ENCODE data around the gene NCOA1. TPM values are rescaled to one million over a fixed set of nuclear protein-coding genes. Genes with fewer than 3 reads are reported as not detected.

NCOA1 gene
- total and polyA plus RNA-seq, 3 donors from 2014 or later = 52.3 to 124 (median 109) TPM

- no peak overlapping the region for H3K27ac ChIP-seq
- no peaks in the 10 kb centered on the region for H3K4me1 ChIP-seq
- H3K4me3 ChIP-seq = no peak overlapping the region
- DNase-seq = peak; percentile 49
- TF ChIP-seq POLR2A (IDR thresholded peaks at IDR 0.05) (no peak), CTCF (IDR thresholded peaks at IDR 0.05) (no peak)
- no peaks in the 10 kb centered on the region for H3K36me3 ChIP-seq (ENCODE audit: low read depth, missing control alignments)
- WGBS, 2 donors = 58 to 69% methylated on average over 6 of the region's 6 CpGs
- no peaks in the 10 kb centered on the region for H3K9me3 ChIP-seq
- intact Hi-C loops (cut with DNase I; ENCODE audit: low total_unique reads) = no loop called here
- no peaks in the 10 kb centered on the region for H3K27me3 ChIP-seq
Observed at GRCh38 chr2:24710806-24711205, 219.8 kb downstream of the NCOA1 start.

- intact Hi-C loops (cut with DNase I; ENCODE audit: low total_unique reads) = no loop called here
- TF ChIP-seq CTCF (IDR thresholded peaks at IDR 0.05) = no peak
- TF ChIP-seq POLR2A (IDR thresholded peaks at IDR 0.05) = no peak
- Histone ChIP-seq H3K4me1 (no peaks in the 10 kb centered on the region), H3K27ac (no peak overlapping the region), H3K27me3 (no peaks in the 10 kb centered on the region), H3K9me3 (no peaks in the 10 kb centered on the region), H3K4me3 (no peak overlapping the region), H3K36me3 (ENCODE audit: low read depth, missing control alignments) (no peaks in the 10 kb centered on the region)
- 47 to 50% methylated on average over 2 of the region's 2 CpGs for WGBS, 2 donors
- no peak for DNase-seq
Observed at GRCh38 chr2:24711865-24712264, 220.8 kb downstream of the NCOA1 start.

- Histone ChIP-seq H3K4me3 (no peak overlapping the region), H3K4me1 (no peaks in the 10 kb centered on the region), H3K27ac (no peak overlapping the region), H3K36me3 (ENCODE audit: low read depth, missing control alignments) (no peaks in the 10 kb centered on the region), H3K27me3 (no peaks in the 10 kb centered on the region), H3K9me3 (no peaks in the 10 kb centered on the region)
- intact Hi-C loops (cut with DNase I; ENCODE audit: low total_unique reads) = no loop called here
- WGBS, 2 donors = 86 to 94% methylated on average over 1 of the region's 1 CpG
- no peak for DNase-seq
- TF ChIP-seq POLR2A (IDR thresholded peaks at IDR 0.05) = no peak
- no peak for TF ChIP-seq CTCF (IDR thresholded peaks at IDR 0.05)
Observed at GRCh38 chr2:24712296-24712695, 221.2 kb downstream of the NCOA1 start.

GRCh38 chr2:24717263-24717951 lies 226.4 kb downstream of the NCOA1 start:
- WGBS, 2 donors = 97 to 98% methylated on average over 2 of the region's 2 CpGs
- Histone ChIP-seq H3K9me3 (no peaks in the 10 kb centered on the region), H3K4me1 (peaks cover 9% of the 10 kb centered on the region), H3K36me3 (ENCODE audit: low read depth, missing control alignments) (no peaks in the 10 kb centered on the region), H3K27ac (no peak overlapping the region), H3K4me3 (no peak overlapping the region), H3K27me3 (no peaks in the 10 kb centered on the region)
- TF ChIP-seq CTCF (IDR thresholded peaks at IDR 0.05) (no peak), POLR2A (IDR thresholded peaks at IDR 0.05) (no peak)
- no peak for DNase-seq
- intact Hi-C loops (cut with DNase I; ENCODE audit: low total_unique reads) = no loop called here

- Histone ChIP-seq H3K9me3 (no peaks in the 10 kb centered on the region), H3K4me1 (peaks cover 9% of the 10 kb centered on the region), H3K27ac (no peak overlapping the region), H3K36me3 (ENCODE audit: low read depth, missing control alignments) (no peaks in the 10 kb centered on the region), H3K4me3 (no peak overlapping the region), H3K27me3 (no peaks in the 10 kb centered on the region)
- DNase-seq = no peak
- intact Hi-C loops (cut with DNase I; ENCODE audit: low total_unique reads) = no loop called here
- 69 to 80% methylated on average over 3 of the region's 3 CpGs for WGBS, 2 donors
- TF ChIP-seq POLR2A (IDR thresholded peaks at IDR 0.05) (no peak), CTCF (IDR thresholded peaks at IDR 0.05) (no peak)
Observed at GRCh38 chr2:24720310-24720709, 229.3 kb downstream of the NCOA1 start.

Measured in testis (tissue), 3 donors.